ENCODE measurements around the gene SMPD2. TPM values are rescaled to one million over a fixed set of nuclear protein-coding genes. Genes with fewer than 3 reads are reported as not detected.
A peak's percentile ranks its signal among the peaks of the same experiment; 100 is the strongest.

The SMPD2 gene
- total and polyA plus RNA-seq, 2 of the 4 experiments (the other 2 are of a cell fraction), result 7.7 to 9.0 TPM

GRCh38 chr6:109421184-109421583 lies 19.3 kb upstream of the SMPD2 start:
- ATAC-seq (ENCODE audit: low read depth), result no peak
- Histone ChIP-seq H3K9me1 (ENCODE audit: insufficient read depth, low read length) (no peaks in the 10 kb centered on the region), H3K27ac (ENCODE audit: insufficient read depth, low read length) (no peak overlapping the region), H3K4ac (ENCODE audit: low read depth, low read length) (no peak overlapping the region), H3K4me1 (ENCODE audit: control insufficient read depth, insufficient read depth, low read length) (no peaks in the 10 kb centered on the region; the same call in 1 of the 2 replicates), H3K9ac (ENCODE audit: low read depth, low read length) (no peak overlapping the region), H3K56ac (ENCODE audit: extremely low read depth, insufficient read depth, low read length) (no peak overlapping the region), H4K20me1 (ENCODE audit: insufficient read depth, low read length) (no peaks in the 10 kb centered on the region), H2AFZ (replicated peaks; ENCODE audit: low read length, poor library complexity) (no peak overlapping the region), H3K36me3 (ENCODE audit: control insufficient read depth, insufficient read depth, low read length) (no peaks in the 10 kb centered on the region), H4K91ac (ENCODE audit: insufficient read depth, low read depth, low read length) (no peak overlapping the region), H3K4me2 (ENCODE audit: low read depth, low read length) (no peak overlapping the region), H3K79me1 (ENCODE audit: low read depth in 1 of 2, low read length in 2 of 2) (no peaks in the 10 kb centered on the region), H3K18ac (ENCODE audit: low read depth, low read length) (no peak overlapping the region), H2AK5ac (ENCODE audit: low read depth, low read length) (no peak overlapping the region), H2BK5ac (ENCODE audit: low read depth, low read length, poor library complexity, severe bottlenecking) (no peak overlapping the region), H3K4me3 (ENCODE audit: insufficient read depth, low read depth, low read length) (no peak overlapping the region), H2AK9ac (replicated peaks; ENCODE audit: low read depth, low read length, poor library complexity) (no peak overlapping the region), H2BK120ac (ENCODE audit: low read depth, low read length) (no peak overlapping the region), H2BK20ac (ENCODE audit: low read depth, low read length) (no peak overlapping the region), H3K14ac (replicated peaks; ENCODE audit: low read depth, low read length) (no peak overlapping the region), H4K8ac (ENCODE audit: low read depth in 2 of 2, low read length in 2 of 2) (no peak overlapping the region), H4K5ac (ENCODE audit: low read depth, low read length) (no peak overlapping the region), H2BK15ac (ENCODE audit: low read depth, low read length) (no peak overlapping the region), H3K23ac (ENCODE audit: low read depth, low read length) (no peak overlapping the region), H3K27me3 (ENCODE audit: control insufficient read depth, insufficient read depth, low read length) (peaks cover 4% of the 10 kb centered on the region), H3K9me3 (ENCODE audit: control insufficient read depth, insufficient read depth, low read length) (no peaks in the 10 kb centered on the region)
- in situ Hi-C loops (cut with MboI; ENCODE audit: low sequenced_read_pairs) (no loop called here), dilution Hi-C loops (cut with HindIII; ENCODE audit: low sequenced_read_pairs, unreplicated experiment) (no loop called here), intact Hi-C loops (cut with micrococcal nuclease) (no loop called here)
- CTCF ChIA-PET, result interaction anchor here (0.6 to 0.8 kb wide), 2 partner anchors 24 to 376 kb away, joined by 3 to 7 read pairs; no protein-coding TSS in a partner anchor
- no TSS peak for BruUV-seq (replicated peaks)
- no peak for TF ChIP-seq MAZ (IDR thresholded peaks at IDR 0.05; ENCODE audit: borderline replicate concordance, low read depth, low read length)
- no peak for TF ChIP-seq CTCF (conservative IDR thresholded peaks at IDR 0.05; ENCODE audit: low read depth, low read length)
- TF ChIP-seq MAFK (IDR thresholded peaks at IDR 0.05; ENCODE audit: low read depth, low read length), result peak; percentile 62
- TF ChIP-seq RFX5 (IDR thresholded peaks at IDR 0.05; ENCODE audit: low read depth, low read length), result no peak
- no peak for TF ChIP-seq SMC3 (IDR thresholded peaks at IDR 0.05; ENCODE audit: low read depth, low read length)
- no peak for TF ChIP-seq MXI1 (IDR thresholded peaks at IDR 0.05; ENCODE audit: borderline replicate concordance, low read depth, low read length)
- TF ChIP-seq RCOR1 (IDR thresholded peaks at IDR 0.05; ENCODE audit: insufficient replicate concordance, low read length), result no peak
- no peak for TF ChIP-seq ELK1 (IDR thresholded peaks at IDR 0.05; ENCODE audit: borderline replicate concordance, low read depth, low read length)
- POLR2A ChIA-PET (ENCODE audit: unreplicated experiment), result no interaction called here
- whole genome bisulfite sequencing, 2 experiments (ENCODE audit: extremely low coverage in 2 of 2, insufficient read length in 1 of 2), result no CpG with 5 or more reads among the region's 1 CpG
- DNase-seq, result no peak

Measured in IMR-90 (cell line).